Right lobe of liver (tissue), 4 donors: ENCODE data around the gene CD320.

ENCODE experiments used
- POLR2A ChIP-seq: fragments of 450-650 bp; IDR thresholded peaks from one replicate; pipeline ENCODE4 v1.6.1; 2017; ENCODE audit warnings: antibody characterized with exemption, mild to moderate bottlenecking
- TF ChIP-seq, protein P1 (sequence below), 4 donors: fragments of 200-600 bp in 3 of 4; fragments of 450-650 bp in 1 of 4; IDR thresholded peaks; one replicate each; pipeline versions ENCODE4 v1.5.1 to v1.8.0; 2016 to 2022; ENCODE audit warnings: antibody characterized with exemption in 4 of 4, mild to moderate bottlenecking in 2 of 4
- donor health status: DM: no; HTN: no; CAD: no.
- donor health status: DM: no; HTN: no; CAD: no.
- donor health status: DM: no; HTN: yes; CAD: no.

DNA sequence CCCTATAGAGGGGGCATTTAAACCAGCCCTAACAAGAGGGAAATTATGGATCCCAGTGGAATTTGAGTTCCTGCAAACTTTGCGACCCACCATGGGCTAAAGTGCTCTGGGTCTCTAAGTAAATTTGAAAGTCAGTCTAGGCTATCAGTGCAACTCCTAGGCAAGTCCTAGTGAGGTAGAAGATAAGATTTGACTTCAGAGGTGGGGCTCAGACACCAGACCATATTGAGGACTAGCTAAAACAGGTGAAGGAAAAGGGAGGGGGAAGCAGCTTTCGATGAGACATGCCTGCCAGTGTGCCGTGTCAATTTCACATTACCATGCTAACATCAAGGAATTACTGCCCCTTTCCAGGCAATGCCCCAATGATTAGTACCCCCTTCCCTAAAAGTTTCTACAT is 38.4 kb downstream of the CD320 start:
- TF ChIP-seq, protein P1, sequence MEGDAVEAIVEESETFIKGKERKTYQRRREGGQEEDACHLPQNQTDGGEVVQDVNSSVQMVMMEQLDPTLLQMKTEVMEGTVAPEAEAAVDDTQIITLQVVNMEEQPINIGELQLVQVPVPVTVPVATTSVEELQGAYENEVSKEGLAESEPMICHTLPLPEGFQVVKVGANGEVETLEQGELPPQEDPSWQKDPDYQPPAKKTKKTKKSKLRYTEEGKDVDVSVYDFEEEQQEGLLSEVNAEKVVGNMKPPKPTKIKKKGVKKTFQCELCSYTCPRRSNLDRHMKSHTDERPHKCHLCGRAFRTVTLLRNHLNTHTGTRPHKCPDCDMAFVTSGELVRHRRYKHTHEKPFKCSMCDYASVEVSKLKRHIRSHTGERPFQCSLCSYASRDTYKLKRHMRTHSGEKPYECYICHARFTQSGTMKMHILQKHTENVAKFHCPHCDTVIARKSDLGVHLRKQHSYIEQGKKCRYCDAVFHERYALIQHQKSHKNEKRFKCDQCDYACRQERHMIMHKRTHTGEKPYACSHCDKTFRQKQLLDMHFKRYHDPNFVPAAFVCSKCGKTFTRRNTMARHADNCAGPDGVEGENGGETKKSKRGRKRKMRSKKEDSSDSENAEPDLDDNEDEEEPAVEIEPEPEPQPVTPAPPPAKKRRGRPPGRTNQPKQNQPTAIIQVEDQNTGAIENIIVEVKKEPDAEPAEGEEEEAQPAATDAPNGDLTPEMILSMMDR (IDR thresholded peaks at IDR 0.05) = no peak
- no peak for TF ChIP-seq POLR2A
